Measurements from ENCODE around the gene IL1R2.
"Not testable (repeated sequence)": the region's sequence is repeated elsewhere in the genome, so short reads cannot be mapped to it uniquely, and the experiment has no call there.

IL1R2 gene

DNA sequence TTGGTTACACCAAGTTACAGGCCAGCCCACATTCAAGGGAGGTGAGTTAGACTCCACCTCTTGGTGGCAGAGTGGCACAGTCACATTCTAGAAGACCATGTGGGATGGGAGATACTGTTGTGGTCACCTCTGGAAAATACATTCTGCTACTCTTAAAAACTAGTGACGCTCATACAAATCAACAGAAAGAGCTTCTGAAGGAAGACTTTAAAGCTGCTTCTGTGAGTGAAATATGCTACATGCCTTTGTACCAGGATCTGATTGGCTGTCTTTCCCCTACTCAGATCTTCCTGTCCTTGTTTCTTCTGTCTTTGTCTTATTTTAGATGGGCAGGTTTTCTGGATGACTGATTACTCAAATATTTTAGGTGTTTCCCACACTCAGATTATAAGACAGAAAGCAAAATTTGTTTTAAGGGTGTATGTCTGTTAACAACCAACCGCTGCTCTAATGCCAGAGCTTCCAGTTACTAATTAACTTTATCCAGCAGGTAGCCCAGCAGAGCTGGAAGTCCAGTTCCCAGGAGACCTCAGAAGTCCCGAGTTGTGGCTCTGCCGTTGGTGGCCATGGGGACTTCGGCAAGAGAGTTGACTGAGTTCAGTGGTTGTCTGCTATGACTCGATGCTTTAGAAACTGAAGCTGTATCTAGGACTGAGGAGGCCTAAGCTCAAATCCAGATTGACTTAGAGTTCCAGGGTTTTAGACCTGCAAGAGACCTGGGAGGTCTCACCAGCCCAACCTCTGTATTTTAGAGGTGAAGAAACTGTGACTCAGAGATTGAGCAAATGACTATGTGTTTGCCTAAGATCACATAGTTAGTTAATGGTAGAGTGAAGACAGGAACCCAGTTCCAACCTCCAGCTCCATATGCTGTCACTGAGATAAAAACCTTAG, 7.4 kb downstream of the IL1R2 start:
- no peak for DNase-seq (ENCODE audit: low read depth in 1 of 2, low spot score in 1 of 2)

DNA sequence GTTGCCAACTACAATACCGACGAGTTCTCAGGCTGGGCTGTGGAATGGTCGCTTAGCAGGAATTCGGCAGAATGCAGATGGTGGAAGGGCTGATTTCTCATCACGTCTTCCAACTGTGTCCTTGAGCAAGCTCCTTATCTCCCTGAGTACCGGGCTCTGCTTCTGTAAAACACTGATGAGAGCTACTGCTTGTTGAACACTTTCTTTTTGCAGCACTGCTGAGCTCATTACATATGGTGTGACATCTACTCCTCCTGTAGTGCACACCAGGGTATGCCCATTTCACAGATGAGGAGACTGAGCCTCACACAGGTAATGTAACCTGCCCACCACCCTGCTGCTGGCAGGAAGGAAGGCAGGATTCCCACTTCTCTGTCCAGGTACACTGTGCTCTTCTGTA, 8.3 kb downstream of the IL1R2 start:
- no peak for DNase-seq (ENCODE audit: low read depth in 1 of 2, low spot score in 1 of 2)

DNA sequence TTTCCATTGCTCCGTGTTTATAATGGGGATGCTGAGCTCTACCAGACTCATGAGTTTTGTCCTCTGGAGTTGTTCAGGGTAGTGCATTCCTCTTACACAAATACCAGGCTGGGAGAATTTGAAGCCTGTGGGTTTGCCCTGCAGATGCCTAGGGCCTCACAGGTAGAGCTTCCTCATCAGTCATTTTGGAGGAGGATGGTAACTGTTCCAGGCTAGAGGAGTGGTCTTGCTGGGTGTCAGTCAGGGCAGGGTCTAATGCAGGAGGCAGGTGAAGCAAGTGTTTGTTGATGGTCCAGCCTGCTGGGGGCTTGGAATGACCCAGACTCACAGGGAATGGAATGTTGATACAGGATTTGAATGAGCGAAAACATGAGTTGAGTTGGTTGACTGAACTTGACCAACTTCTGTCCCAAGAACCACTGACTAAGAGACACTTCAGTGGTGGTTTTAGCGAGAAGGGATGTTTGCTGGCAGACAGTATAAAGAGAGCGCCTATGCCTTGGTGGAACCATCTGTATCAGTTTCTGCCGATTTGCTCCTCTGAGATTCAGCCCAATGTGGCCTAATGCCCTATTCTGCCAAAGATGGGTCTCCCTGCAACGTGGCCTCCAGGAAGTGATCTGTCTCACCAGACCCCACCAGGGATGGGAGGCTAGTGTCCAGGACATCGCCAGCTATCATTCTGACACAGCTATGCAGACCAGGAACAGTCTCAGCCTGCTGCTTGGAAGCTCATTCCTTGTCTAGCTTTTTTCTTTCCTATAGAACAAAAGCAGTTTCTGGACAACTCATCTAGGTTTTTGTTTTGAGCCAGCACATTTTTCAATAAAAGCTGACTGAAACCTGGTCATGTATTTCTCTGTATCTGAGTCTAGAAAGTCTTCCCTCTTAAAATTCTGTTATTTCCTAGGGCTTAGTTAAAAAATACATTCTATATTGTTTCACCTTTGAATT, 9.3 kb downstream of the IL1R2 start:
- DNase-seq (ENCODE audit: low read depth in 1 of 2, low spot score in 1 of 2): no peak

DNA sequence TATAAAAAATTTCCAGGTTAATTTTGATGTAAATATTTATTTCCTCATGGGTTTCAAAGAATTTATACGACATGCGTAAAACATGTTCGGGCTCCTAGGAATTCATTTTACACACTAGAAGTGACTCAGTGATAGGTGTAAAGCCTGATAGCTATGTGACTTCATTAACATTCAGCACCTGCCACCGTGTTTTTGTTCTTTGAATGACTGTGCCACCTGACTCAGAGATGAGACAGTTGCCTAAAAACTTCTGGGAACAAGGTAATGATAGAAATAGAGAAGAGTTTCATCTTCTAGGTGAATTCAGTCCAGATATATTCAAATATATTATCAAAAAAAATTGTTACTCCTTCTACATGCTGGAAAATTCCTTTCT, 10.0 kb downstream of the IL1R2 start:
- DNase-seq (ENCODE audit: low read depth in 1 of 2, low spot score in 1 of 2): no peak

DNA sequence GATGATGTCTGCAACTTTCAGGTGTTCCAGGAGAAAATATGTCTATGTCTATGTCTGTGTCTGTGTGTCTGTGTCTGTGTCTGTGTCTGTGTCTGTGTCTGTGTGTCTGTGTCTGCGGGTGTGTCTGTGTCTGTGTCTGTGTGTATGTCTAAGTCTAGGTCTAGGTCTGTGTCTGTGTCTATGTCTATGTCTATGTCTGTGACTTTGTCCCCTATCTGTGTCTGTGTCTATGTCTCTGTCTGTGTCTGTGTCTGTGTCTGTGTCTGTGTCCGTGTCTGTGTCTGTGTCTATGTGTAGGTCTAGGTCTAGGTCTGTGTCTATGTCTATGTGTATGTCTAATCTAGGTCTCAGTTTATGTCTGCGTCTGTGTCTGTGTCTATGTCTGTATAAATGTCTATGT, 10.5 kb downstream of the IL1R2 start:
- no peak for DNase-seq (ENCODE audit: low read depth in 1 of 2, low spot score in 1 of 2)

DNA sequence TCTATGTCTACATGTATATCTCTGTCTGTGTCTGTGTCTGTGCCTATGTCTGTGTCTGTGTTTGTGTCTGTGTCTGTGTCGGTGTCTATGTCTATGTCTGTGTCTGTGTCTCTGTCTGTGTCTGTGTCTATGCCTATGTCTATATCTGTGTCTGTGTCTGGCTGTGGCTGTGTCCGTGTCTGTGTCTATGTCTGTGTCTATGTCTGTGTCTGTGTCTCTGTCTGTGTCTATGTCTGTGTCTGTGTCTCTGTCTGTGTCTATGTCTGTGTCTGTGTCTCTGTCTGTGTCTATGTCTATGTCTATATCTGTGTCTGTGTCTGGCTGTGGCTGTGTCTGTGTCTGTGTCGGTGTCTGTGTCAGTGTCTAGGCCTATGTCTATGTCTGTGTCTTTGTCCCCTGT, 11.1 kb downstream of the IL1R2 start:
- not testable (repeated sequence) for DNase-seq (ENCODE audit: low read depth in 1 of 2, low spot score in 1 of 2)

DNA sequence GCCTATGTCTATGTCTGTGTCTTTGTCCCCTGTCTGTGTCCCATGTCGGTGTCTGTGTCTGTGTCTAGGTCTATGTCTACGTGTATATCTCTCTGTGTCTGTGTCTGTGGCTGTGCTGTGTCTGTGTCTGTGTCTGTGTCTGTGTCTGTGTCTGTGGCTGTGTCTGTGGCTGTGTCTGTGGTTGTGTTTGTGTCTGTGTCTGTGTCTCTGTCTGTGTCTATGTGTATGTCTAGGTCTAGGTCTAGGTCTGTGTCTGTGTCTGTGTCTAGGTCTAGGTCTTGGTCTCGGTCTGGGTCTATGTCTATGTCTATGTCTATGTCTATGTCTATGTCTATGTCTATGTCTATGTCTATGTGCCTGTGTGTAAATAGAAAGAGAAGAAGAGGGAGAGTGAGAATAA, 11.9 kb downstream of the IL1R2 start:
- DNase-seq (ENCODE audit: low read depth in 1 of 2, low spot score in 1 of 2): no peak

DNA sequence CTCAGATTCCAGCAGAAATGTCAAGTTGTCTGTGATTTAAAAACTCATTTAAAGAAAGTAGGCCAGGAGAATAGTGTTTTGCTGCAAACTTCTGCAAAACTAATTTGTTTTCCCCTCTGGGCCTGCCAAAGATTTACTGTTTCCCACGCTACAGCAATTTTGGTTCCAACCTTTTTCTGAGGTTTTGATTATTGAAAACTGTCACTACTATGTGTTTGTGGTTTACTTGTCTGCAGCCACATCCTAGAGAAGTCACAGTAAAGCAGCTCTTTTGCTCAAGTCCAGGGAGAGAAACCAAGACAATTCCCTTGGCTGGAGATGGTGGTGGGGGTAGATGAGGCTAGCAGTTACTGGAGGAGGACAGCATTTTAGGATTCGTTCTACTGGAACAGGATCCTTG, 12.8 kb downstream of the IL1R2 start:
- no peak for DNase-seq (ENCODE audit: low read depth in 1 of 2, low spot score in 1 of 2)

DNA sequence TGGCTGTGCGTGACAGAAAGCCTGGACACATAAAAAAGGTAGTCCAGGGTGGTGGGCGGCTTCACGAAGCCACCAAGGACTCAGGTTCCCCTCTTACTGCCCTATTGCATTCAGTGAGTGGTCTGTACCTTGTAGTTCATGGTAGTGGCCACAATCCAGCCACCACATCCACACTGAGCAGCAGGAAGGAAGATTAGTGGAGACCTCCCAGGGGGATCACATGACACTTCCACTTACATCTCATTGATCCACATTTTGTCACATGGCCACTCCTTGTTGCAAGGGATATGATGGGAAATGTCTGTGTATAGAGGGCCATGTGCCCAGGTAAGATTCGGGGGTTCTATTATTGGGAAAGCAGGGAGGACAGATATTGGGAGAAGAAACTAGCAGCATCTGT, 13.7 kb downstream of the IL1R2 start:
- no peak for DNase-seq (ENCODE audit: low read depth in 1 of 2, low spot score in 1 of 2)

DNA sequence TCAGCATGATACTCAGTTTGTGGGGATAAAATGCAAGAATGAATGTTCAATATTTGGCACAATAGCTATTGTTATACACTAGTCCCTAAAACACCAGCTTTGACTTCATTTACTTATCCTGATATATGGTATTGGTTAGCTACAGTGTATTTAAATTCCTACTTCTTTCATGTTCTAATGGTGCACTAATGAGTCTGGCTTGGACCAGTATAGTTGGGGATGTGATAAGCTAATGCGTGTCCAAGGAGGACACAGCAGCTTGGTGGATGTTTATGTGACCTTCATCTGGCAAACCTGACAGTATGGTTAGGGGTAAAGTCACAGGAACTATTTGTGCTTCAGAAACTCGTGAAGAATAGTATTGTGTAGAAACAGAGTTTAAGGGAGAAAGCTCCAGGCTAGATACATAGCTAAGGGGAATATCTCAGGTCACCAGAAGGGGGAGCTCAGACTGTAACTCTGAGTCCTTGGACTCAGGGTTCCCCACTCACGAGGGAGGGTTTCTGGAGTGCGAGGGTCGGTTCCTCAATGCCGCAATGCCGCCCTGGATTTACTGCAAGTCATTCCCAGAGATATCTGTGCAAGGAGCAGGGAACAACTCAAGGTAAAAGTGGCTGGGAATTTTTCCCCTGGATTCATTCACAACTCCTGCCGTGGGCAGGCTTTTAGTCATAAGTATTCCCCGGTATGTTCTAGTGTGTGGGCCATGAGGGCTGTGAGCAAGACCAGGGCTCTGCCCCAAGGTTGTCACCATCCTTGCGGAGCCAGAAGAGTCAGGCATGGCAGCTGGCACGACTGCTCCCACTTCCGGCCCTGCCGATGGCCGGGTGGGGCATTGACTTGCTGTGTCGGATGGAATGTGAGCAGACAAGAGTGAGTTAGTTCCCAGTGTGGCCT, 14.5 kb downstream of the IL1R2 start:
- DNase-seq (ENCODE audit: low read depth in 1 of 2, low spot score in 1 of 2): no peak

DNA sequence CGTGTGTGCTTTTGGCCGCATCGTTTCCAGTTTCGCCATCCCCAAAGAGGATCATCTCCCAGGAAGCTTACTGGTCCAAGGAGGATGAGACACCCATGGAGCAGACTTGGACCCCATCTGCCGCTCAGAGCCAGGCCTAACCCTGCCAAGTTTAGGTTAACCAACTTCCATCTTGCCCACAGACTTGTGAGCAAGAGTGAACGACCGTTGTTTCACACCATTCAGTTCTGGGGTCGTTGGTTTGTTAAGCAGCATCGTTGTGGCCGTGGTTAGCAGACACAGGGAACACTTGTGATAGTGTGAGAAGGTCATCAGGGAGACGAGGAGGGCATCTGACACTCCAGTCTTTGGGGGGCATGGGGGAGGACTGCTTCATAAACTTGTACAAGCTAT, 15.1 kb downstream of the IL1R2 start:
- no peak for DNase-seq (ENCODE audit: low read depth in 1 of 2, low spot score in 1 of 2)

DNA sequence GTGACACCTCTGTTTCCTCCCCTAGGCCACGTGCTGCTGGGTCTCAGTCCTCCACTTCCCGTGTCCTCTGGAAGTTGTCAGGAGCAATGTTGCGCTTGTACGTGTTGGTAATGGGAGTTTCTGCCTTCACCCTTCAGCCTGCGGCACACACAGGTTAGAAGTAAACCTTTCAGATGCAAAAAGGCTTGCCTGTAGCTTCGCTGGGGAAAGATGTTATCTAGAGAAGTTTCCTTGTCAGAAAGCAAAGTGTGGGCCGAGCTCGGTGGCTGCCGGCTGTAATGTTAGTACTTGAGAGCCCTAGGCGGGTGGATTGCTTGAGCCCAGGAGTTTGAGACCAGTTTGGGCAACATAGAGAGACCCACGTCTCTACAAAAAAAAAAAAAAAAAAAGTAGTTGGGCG, 16.7 kb downstream of the IL1R2 start:
- DNase-seq (ENCODE audit: low read depth in 1 of 2, low spot score in 1 of 2): no peak

DNA sequence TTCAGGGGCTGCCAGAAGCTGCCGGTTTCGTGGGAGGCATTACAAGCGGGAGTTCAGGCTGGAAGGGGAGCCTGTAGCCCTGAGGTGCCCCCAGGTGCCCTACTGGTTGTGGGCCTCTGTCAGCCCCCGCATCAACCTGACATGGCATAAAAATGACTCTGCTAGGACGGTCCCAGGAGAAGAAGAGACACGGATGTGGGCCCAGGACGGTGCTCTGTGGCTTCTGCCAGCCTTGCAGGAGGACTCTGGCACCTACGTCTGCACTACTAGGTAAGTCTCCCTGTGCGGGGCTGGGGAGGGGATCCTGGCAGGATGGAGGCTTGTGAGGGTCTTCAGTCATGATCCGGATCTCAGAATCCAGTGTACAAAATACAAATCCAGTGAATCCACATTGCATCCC, 17.8 kb downstream of the IL1R2 start:
- no peak for DNase-seq (ENCODE audit: low read depth in 1 of 2, low spot score in 1 of 2)

DNA sequence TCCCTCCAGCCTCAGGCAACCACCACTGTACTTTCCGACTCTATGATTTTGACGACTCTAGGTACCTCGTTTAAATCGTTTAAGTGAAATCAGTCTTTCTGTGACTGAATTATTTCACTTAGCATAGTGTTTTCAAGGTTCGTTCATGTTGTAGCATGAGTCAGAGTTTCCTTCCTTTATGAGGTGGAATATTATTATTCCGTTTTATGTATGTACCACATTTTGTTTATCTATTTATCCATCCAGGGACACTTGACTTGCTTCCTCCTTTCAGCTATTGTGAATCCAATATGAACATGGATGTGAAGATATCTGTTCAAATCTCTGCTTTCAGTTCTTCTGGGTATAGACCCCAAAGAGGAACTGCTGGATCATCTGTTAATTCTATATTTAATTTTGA, 19.1 kb downstream of the IL1R2 start:
- no peak for DNase-seq (ENCODE audit: low read depth in 1 of 2, low spot score in 1 of 2)

DNA sequence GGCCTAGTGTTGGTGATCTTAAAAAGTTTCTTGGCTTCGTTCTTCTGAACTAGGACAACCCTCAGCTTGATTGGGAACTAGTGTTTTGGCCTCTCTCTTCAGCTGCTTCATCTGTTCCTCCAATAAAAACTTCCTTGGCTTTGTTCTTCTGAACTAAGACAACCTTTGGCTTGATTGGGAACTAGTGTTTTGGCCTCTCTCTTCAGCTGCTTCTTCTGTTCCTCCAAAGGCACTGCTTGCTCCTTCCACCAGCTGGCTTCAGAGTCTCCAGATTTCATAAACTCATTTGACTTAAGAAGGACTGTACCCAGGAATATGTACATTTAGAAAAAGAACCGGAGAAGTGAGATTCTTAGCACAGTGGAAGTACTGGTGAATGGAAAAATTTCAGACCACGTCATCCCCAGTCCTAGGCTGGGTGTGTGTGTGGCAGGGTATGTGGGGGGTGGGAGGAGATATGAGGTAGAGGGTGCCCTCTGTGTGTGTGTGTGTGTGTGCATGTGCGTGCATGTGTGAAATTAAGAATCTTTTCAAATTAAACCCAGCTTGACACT, 20.4 kb downstream of the IL1R2 start:
- DNase-seq (ENCODE audit: low read depth in 1 of 2, low spot score in 1 of 2): no peak

DNA sequence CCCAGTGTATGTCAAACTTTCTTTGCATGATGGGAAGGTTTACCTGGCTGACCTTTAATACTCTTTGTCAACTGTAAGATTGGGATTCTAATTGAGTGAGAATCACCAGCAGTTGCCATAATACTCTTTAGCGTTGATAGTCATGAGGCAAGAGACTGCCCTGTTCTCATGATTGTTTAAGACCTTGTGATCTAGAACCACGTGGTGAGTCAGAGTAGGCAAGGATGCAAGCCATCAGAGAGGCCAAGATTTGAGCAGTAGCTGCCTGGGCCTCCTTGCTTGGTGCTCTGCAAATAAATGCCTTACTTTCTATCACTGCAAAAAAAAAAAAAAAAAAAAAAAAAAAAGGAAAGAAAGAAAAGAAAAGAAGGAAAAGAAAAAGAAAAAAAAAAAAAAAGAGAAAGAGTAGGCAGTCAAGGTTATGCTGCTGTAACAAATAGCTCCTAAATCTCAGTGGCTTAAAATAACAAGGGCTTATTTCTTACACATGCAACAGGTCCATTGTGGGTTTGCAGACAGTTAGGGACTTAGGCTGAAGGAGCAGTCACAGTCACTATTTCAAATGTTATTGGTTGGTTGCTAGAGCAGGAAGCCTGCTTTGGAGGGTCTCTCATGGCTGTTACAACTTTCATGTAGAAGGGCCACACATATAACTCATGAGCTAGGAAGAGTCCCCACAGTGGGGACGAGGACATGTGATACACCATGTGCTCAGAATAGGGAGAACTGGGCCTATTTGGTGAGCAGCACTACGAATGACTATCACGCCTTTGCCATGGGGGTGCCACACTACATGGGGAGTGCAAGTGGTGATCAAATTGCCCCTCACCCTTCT, 21.7 kb downstream of the IL1R2 start:
- DNase-seq (ENCODE audit: low read depth in 1 of 2, low spot score in 1 of 2): no peak

DNA sequence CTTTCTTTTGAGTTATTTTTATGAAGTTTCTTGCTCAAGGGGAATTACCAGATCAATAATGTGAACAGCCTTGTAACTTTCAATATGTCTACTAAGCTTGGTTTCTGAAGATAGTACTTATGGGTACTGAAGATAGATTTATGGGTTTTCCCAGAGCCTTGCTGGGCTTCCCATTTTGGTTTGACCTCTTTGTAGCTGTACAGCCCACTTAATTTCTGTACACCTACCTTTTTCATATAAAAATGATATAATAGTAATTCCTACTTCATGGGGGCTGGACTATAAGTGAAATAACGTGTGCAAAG, 22.2 kb downstream of the IL1R2 start:
- DNase-seq (ENCODE audit: low read depth in 1 of 2, low spot score in 1 of 2): no peak

DNA sequence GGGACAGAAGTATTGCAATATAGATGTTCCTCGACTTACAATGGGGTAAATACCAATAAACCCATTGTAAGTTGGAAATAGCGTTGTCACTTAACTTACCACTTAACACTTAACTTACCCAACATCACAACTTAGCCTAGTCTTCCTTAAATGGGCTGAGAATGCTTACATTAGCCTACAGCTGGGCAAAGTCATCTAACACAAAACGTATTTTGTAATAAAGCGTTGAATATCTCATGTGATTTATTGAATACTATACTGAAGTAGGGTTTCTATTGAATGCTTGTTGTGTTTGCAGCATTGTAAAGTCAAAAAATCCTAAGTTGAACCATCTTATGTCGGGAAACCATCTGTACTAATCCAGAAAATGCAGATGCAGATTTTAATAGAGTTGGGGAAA, 23.6 kb downstream of the IL1R2 start:
- no peak for DNase-seq (ENCODE audit: low read depth in 1 of 2, low spot score in 1 of 2)

DNA sequence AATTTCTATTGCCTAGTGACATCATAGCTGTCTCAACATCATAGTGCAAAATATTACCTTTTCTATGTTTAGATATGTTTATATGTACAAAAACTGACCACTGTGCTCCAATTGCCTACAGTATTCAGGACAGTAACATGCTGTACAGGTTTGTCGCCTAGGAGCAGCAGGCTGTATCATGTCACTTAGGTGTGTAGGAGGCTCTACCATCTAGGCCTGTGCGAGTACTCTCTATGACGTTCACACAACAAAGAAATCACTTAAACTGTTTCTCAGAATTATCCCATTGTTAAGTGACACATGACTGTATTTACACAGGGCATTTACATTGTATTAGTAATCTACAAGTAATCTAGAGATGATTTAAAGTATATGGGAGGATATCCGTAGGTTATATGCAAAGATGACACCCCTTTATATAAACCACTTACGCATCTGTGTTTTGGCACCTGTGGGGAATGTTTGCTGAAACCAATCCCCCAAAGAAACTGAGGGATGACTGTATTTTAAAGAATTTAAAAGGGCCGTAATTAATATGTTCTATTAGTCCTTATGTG, 24.7 kb downstream of the IL1R2 start:
- DNase-seq (ENCODE audit: low read depth in 1 of 2, low spot score in 1 of 2): no peak

All from stimulated activated CD4-positive, alpha-beta T cell treated with anti-CD3 and anti-CD28 coated beads, Interleukin-15, amount 100 ng/mL, for 1 hour (primary cell).